Thymus (tissue), 11 donors: Measurements from ENCODE around the gene TSPEAR. TPM values are rescaled to one million over a fixed set of nuclear protein-coding genes. Genes with fewer than 3 reads are reported as not detected.

Experiments used
- DNase-seq, 9 donors: peaks; one replicate each; pipeline ENCODE4 v3.0.0-alpha.2; 2013; ENCODE audit warnings: low spot score in 9 of 9, low read depth in 6 of 9, missing footprints in 1 of 9
- H3K27ac ChIP-seq, 2 donors: one replicate each; pipeline ENCODE4 v1.5.1; 2013; ENCODE audit warnings: control low read depth in 1 of 2, low read depth in 1 of 2, low read length in 1 of 2, mild to moderate bottlenecking in 1 of 2, moderate library complexity in 1 of 2
- H3K27me3 ChIP-seq, 2 donors: one replicate each; pipeline ENCODE4 v1.5.1; 2013; ENCODE audit warnings: low read length in 1 of 2; ENCODE audit not compliant: control insufficient read depth in 2 of 2, insufficient read depth in 1 of 2
- H3K36me3 ChIP-seq, 2 donors: one replicate each; pipeline ENCODE4 v1.5.1; 2013; ENCODE audit warnings: low read length in 1 of 2, mild to moderate bottlenecking in 1 of 2, moderate library complexity in 1 of 2; ENCODE audit not compliant: control insufficient read depth in 2 of 2, insufficient read depth in 2 of 2
- H3K4me1 ChIP-seq, 2 donors: one replicate each; pipeline ENCODE4 v1.5.1; 2013; ENCODE audit warnings: low read length in 2 of 2; ENCODE audit not compliant: control insufficient read depth in 2 of 2, insufficient read depth in 2 of 2
- H3K4me3 ChIP-seq, 2 donors: one replicate each; pipeline ENCODE4 v1.5.1; 2013; ENCODE audit warnings: low read length in 2 of 2, control low read depth in 1 of 2, mild to moderate bottlenecking in 1 of 2
- H3K9me3 ChIP-seq, 2 donors: one replicate each; pipeline ENCODE4 v1.5.1; 2013; ENCODE audit warnings: low read length in 1 of 2, mild to moderate bottlenecking in 1 of 2; ENCODE audit not compliant: control insufficient read depth in 2 of 2, insufficient read depth in 1 of 2
- WGBS: extraction: QIAGEN DNeasy Blood & Tissue Kit; methylation state at CpG from one replicate; pipeline ENCODE4 v1.1.7; 2013; 5-methylcytosine and 5-hydroxymethylcytosine counted together
- polyA plus RNA-seq: library from polyadenylated mRNA; stranded (reverse); fragments of 200-250 nt; gene quantifications from one replicate; pipeline ENCODE4 v1.2.3, GENCODE V29; 2013
- total RNA-seq: library from RNA; stranded (reverse); fragments of 120-200 nt; gene quantifications from one replicate; pipeline ENCODE4 v1.2.4, GENCODE V29; 2013
- donor health status: healthy.

TSPEAR gene
- total and polyA plus RNA-seq, 2 donors, result 0.07 to 0.38 TPM

GRCh38 chr21:44742418-44743153 lies 31.2 kb upstream of the TSPEAR start:
- H3K4me3 ChIP-seq, result no peak overlapping the region
- H3K27me3 ChIP-seq, result no peaks in the 10 kb centered on the region
- no peak for DNase-seq
- H3K36me3 ChIP-seq, result no peaks in the 10 kb centered on the region
- H3K4me1 ChIP-seq, result no peaks in the 10 kb centered on the region
- WGBS, result 99% methylated on average over 1 of the region's 1 CpG
- H3K27ac ChIP-seq, result no peak overlapping the region
- H3K9me3 ChIP-seq, result peaks cover 5 to 26% of the 10 kb centered on the region in 2 donors

- no peaks in the 10 kb centered on the region for H3K27me3 ChIP-seq
- no peak for DNase-seq
- no peaks in the 10 kb centered on the region for H3K4me1 ChIP-seq
- H3K4me3 ChIP-seq, result no peak overlapping the region
- peaks cover 5 to 33% of the 10 kb centered on the region in 2 donors for H3K9me3 ChIP-seq
- no peaks in the 10 kb centered on the region for H3K36me3 ChIP-seq
- no peak overlapping the region for H3K27ac ChIP-seq
- WGBS, result 96% methylated on average over 3 of the region's 3 CpGs
Observed at GRCh38 chr21:44741921-44742320, 30.5 kb upstream of the TSPEAR start.

- WGBS, result 82% methylated on average over 7 of the region's 7 CpGs
- DNase-seq, result no peak
- no peaks in the 10 kb centered on the region for H3K36me3 ChIP-seq
Observed at GRCh38 chr21:44740742-44741141, 29.4 kb upstream of the TSPEAR start.

GRCh38 chr21:44739316-44739715 lies 27.9 kb upstream of the TSPEAR start:
- H3K27me3 ChIP-seq, result no peaks in the 10 kb centered on the region
- DNase-seq, result no peak
- no peaks in the 10 kb centered on the region for H3K36me3 ChIP-seq
- no peak overlapping the region for H3K4me3 ChIP-seq
- WGBS, result 96% methylated on average over 1 of the region's 1 CpG
- H3K9me3 ChIP-seq, result peaks cover 6 to 52% of the 10 kb centered on the region in 2 donors
- no peak overlapping the region for H3K27ac ChIP-seq
- H3K4me1 ChIP-seq, result no peaks in the 10 kb centered on the region

More at GRCh38 chr21:44740742-44741141, 29.4 kb upstream of the TSPEAR start:
- H3K9me3 ChIP-seq, result peaks cover 5 to 45% of the 10 kb centered on the region in 2 donors
- H3K27me3 ChIP-seq, result no peaks in the 10 kb centered on the region
- H3K27ac ChIP-seq, result no peak overlapping the region
- no peak overlapping the region for H3K4me3 ChIP-seq
- H3K4me1 ChIP-seq, result no peaks in the 10 kb centered on the region

GRCh38 chr21:44738621-44739020 lies 27.2 kb upstream of the TSPEAR start:
- H3K9me3 ChIP-seq, result peaks cover 6 to 58% of the 10 kb centered on the region in 2 donors
- H3K4me1 ChIP-seq, result no peaks in the 10 kb centered on the region
- DNase-seq, result no peak
- H3K36me3 ChIP-seq, result no peaks in the 10 kb centered on the region
- no peak overlapping the region for H3K27ac ChIP-seq
- 79% methylated on average over 3 of the region's 3 CpGs for WGBS
- no peaks in the 10 kb centered on the region for H3K27me3 ChIP-seq
- no peak overlapping the region for H3K4me3 ChIP-seq

GRCh38 chr21:44737706-44738354 lies 26.5 kb upstream of the TSPEAR start:
- Histone ChIP-seq H3K27ac (no peak overlapping the region), H3K27me3 (no peaks in the 10 kb centered on the region), H3K36me3 (no peaks in the 10 kb centered on the region), H3K4me1 (no peaks in the 10 kb centered on the region), H3K9me3 (peaks cover 6 to 60% of the 10 kb centered on the region in 2 donors), H3K4me3 (no peak overlapping the region)
- WGBS, result 77% methylated on average over 3 of the region's 3 CpGs
- DNase-seq, result peak in 1 of 9 donors; percentile 17

- H3K27me3 ChIP-seq, result peaks cover 0 to 2% of the 10 kb centered on the region in 2 donors
- no peak overlapping the region for H3K4me3 ChIP-seq
- H3K9me3 ChIP-seq, result peaks cover 6 to 60% of the 10 kb centered on the region in 2 donors
- 95% methylated on average over 8 of the region's 8 CpGs for WGBS
- DNase-seq, result no peak
- H3K36me3 ChIP-seq, result no peaks in the 10 kb centered on the region
- H3K27ac ChIP-seq, result no peak overlapping the region
- no peaks in the 10 kb centered on the region for H3K4me1 ChIP-seq
Observed at GRCh38 chr21:44736291-44737004, 25.1 kb upstream of the TSPEAR start.

- no peaks in the 10 kb centered on the region for H3K36me3 ChIP-seq
- WGBS, result 87% methylated on average over 6 of the region's 6 CpGs
- peaks cover 0 to 2% of the 10 kb centered on the region in 2 donors for H3K27me3 ChIP-seq
- peaks cover 6 to 58% of the 10 kb centered on the region in 2 donors for H3K9me3 ChIP-seq
- H3K4me3 ChIP-seq, result no peak overlapping the region
- DNase-seq, result no peak
- H3K27ac ChIP-seq, result no peak overlapping the region
- H3K4me1 ChIP-seq, result no peaks in the 10 kb centered on the region
Observed at GRCh38 chr21:44735821-44736220, 24.4 kb upstream of the TSPEAR start.

GRCh38 chr21:44734841-44735240 lies 23.5 kb upstream of the TSPEAR start:
- H3K36me3 ChIP-seq, result no peaks in the 10 kb centered on the region
- no peaks in the 10 kb centered on the region for H3K4me1 ChIP-seq
- H3K27me3 ChIP-seq, result peaks cover 0 to 2% of the 10 kb centered on the region in 2 donors
- 96% methylated on average over 17 of the region's 17 CpGs for WGBS
- H3K9me3 ChIP-seq, result peaks cover 6 to 53% of the 10 kb centered on the region in 2 donors
- no peak for DNase-seq
- no peak overlapping the region for H3K27ac ChIP-seq
- no peak overlapping the region for H3K4me3 ChIP-seq
